ENCODE measurements around the gene PDX1.

GRCh38 chr13:27970382-27971235, 50.8 kb downstream of the PDX1 start:
- TF ChIP-seq CTCF (IDR thresholded peaks at IDR 0.05): no peak
- TF ChIP-seq POLR2A (IDR thresholded peaks at IDR 0.05): no peak
